NCI-H774 (cell line): ENCODE results near the gene CNTNAP2.
A peak's percentile ranks its signal among the peaks of the same experiment; 100 is the strongest.
"Not testable (repeated sequence)": the region's sequence is repeated elsewhere in the genome, so short reads cannot be mapped to it uniquely, and the experiment has no call there.

Experiments used
- DNase-seq: peaks from one replicate; lab custom pipeline; 2025; lab: John Stamatoyannopoulos, UW

The CNTNAP2 gene

GRCh38 chr7:148028165-148028564 lies 1911.6 kb downstream of the CNTNAP2 start:
- DNase-seq = no peak

GRCh38 chr7:148031019-148031418 lies 1914.4 kb downstream of the CNTNAP2 start:
- DNase-seq = no peak

- DNase-seq = no peak
These were observed 1915.2 kb downstream of the CNTNAP2 start for GRCh38 chr7:148031811-148032210.

- DNase-seq = no peak
These were observed 1919.3 kb downstream of the CNTNAP2 start for GRCh38 chr7:148035950-148036349.

- no peak for DNase-seq
These were observed 1920.4 kb downstream of the CNTNAP2 start for GRCh38 chr7:148037044-148037443.

GRCh38 chr7:148041156-148041555 lies 1924.6 kb downstream of the CNTNAP2 start:
- no peak for DNase-seq

GRCh38 chr7:148042935-148043631 lies 1926.5 kb downstream of the CNTNAP2 start:
- peak; percentile 52 for DNase-seq

GRCh38 chr7:148044173-148044572 lies 1927.6 kb downstream of the CNTNAP2 start:
- peak; percentile 69 for DNase-seq

GRCh38 chr7:148045521-148045920 lies 1928.9 kb downstream of the CNTNAP2 start:
- DNase-seq = peak; percentile 65

GRCh38 chr7:148049068-148049467 lies 1932.5 kb downstream of the CNTNAP2 start:
- DNase-seq = no peak

GRCh38 chr7:148050492-148051158 lies 1934.0 kb downstream of the CNTNAP2 start:
- DNase-seq = no peak

- no peak for DNase-seq
These were observed 1939.8 kb downstream of the CNTNAP2 start for GRCh38 chr7:148056406-148056805.

- DNase-seq = peak; percentile 74
These were observed 1941.5 kb downstream of the CNTNAP2 start for GRCh38 chr7:148058092-148058491.

- DNase-seq = no peak
These were observed 1942.2 kb downstream of the CNTNAP2 start for GRCh38 chr7:148058753-148059152.

- DNase-seq = no peak
These were observed 1944.1 kb downstream of the CNTNAP2 start for GRCh38 chr7:148060724-148061123.

GRCh38 chr7:148078111-148078510 lies 1961.5 kb downstream of the CNTNAP2 start:
- not testable (repeated sequence) for DNase-seq

GRCh38 chr7:148079206-148080080 lies 1962.8 kb downstream of the CNTNAP2 start:
- no peak for DNase-seq

GRCh38 chr7:148083448-148083847 lies 1966.8 kb downstream of the CNTNAP2 start:
- no peak for DNase-seq

- DNase-seq = peak; percentile 4
These were observed 1967.5 kb downstream of the CNTNAP2 start for GRCh38 chr7:148084138-148084537.

- DNase-seq = no peak
These were observed 1975.3 kb downstream of the CNTNAP2 start for GRCh38 chr7:148091882-148092281.

GRCh38 chr7:148093375-148094166 lies 1977.0 kb downstream of the CNTNAP2 start:
- no peak for DNase-seq

- no peak for DNase-seq
These were observed 1978.5 kb downstream of the CNTNAP2 start for GRCh38 chr7:148095066-148095465.
